Stimulated activated CD8-positive, alpha-beta memory T cell treated with anti-CD3 and anti-CD28 coated beads, Interleukin-15, amount 100 ng/mL, for 24 hours (primary cell): Measurements from ENCODE around the gene CEP170B.
"Not testable (repeated sequence)": the region's sequence is repeated elsewhere in the genome, so short reads cannot be mapped to it uniquely, and the experiment has no call there.

Experiments used
- DNase-seq: peaks from one replicate; pipeline ENCODE4 v3.0.0-alpha.2; 2020; ENCODE audit warnings: low read depth

The CEP170B gene

DNA sequence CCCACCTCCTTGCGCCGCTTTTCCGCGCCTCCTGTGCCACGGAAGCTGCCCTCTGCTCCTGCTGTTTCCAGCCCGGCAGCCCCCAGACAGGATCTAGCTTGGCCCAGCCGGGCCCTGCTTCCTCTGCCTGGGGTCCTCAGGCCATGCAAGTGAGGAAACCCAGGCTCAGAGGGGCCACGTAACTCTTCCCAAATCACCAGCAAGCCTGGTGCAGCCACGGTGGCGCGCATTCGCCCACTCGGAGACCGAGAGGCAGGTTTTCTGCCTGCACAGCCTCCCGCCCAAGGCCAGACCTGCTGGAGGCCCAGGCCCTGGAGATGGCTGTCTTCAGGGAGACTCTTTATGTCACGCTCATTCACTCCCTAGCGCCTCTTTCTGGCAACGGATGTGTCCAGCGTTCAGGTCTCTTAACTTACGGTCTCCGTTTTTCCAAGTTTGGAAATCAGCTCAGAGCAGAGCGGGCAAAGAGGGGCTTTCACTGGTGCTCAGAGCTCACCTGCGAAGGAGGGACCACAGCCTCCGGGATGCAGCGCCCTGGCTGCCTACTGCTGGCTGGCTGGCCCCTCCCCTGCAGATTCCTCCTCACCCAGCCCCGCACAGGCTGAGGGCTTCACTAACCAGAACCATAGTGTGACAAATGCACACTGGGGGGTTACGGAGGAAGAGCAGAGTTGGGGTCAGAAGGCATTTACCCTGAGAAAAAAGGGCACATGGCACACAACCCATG is 20.6 kb upstream of the CEP170B start:
- no peak for DNase-seq

DNA sequence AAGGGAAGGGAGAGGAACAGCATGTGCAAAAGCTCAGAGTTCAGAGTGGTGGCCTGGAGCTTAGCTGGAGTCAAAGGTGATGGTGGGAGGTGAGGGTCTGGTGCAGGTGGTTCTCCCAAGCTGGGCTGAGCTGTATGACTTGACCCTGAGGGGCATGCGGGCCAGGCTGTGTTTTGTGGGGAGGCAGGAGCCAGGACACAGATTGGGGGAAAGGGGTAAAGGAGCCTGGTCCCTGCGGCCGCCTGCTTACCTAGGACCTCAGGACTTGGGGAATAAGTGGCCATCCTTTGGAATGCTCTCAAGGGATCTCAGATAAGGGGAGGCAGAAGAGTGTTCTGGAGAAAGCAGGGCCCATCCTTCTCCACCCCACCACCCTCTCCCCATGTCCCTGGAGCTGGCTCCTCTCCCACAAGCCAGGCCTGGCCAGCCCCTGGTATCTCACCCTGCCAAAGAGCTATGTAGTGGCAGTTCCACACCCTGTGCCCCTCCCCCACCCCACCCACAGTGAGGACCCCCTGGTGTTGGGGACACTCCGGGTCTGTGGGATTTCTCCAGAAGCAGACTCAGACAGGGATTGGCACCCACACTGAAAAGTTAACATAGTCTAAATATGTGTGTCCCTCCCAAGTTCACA is 19.9 kb upstream of the CEP170B start:
- no peak for DNase-seq

DNA sequence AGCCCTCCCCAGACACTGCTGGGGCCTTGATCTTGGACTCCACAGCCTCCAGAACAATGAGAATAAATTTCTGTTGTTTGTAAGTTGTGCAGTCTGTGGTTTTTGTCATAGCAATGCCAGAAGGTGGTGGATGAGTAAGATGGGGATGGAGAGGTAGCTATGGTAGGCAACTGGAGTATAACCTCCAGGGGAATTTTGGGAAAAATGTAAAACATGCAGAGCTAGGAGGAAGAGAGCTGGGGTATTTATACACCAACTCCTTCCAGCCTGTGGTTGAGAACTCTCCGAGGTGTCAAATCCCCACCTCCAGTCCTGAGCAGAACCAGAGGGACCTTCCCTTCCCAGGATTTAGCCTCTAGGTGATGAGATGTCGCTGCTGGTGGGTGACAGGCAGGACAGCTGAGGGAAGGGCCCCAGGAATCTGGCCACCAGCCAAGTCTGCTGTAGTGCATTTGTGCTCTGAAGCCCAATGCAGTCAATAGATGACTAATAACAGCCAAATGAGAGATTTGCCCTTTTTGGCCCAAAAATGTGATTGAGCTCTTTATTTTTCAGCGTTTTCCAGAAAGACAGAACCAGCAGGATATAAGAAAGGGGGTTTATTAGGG is 19.1 kb upstream of the CEP170B start:
- DNase-seq, result no peak

DNA sequence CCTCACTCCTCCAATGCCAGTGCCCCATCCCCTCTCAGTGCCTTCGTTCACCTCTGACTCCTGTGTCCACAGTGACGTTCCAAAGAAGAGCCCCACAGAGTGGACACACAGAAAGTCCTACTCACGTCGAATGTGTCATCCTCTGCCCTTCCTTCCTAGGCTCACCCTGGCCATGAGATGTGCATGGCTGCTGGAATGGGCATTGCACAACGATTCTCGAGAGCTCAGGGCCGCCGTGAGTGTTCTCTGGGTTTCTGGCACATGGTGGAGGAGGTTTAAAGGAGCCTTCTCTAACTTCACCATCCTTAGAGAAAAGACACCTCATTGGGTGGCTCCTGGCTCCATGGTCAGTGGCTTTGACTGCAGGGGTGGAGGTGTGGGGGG is 12.8 kb upstream of the CEP170B start:
- DNase-seq, result no peak

DNA sequence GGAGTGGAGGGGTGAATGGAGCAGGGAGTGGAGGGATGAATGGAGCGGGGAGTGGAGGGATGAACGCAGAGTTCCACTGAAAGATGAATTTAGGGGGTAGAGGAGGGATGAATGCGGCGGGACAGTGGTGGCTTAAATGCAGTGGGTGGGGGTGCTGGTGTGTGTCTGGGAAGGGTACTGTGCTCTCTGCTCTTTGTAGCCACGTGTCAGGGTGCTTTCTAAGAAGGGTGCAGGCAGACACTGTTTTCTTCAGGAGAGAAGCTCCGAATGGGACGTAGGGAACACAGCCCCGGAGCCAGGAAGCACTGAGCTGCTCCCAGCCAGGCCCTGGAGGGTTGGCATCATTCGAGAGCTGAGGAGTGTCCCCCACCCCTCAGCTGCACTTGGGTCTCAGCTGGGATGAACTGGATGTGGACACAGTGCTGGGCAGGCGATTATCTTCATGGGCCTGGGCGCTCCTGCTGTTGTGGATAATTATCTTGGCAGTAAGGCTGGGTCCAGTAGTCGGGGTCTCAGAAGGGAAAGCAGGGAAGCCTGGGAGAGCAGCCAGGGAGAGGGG is 9.5 kb upstream of the CEP170B start:
- no peak for DNase-seq

DNA sequence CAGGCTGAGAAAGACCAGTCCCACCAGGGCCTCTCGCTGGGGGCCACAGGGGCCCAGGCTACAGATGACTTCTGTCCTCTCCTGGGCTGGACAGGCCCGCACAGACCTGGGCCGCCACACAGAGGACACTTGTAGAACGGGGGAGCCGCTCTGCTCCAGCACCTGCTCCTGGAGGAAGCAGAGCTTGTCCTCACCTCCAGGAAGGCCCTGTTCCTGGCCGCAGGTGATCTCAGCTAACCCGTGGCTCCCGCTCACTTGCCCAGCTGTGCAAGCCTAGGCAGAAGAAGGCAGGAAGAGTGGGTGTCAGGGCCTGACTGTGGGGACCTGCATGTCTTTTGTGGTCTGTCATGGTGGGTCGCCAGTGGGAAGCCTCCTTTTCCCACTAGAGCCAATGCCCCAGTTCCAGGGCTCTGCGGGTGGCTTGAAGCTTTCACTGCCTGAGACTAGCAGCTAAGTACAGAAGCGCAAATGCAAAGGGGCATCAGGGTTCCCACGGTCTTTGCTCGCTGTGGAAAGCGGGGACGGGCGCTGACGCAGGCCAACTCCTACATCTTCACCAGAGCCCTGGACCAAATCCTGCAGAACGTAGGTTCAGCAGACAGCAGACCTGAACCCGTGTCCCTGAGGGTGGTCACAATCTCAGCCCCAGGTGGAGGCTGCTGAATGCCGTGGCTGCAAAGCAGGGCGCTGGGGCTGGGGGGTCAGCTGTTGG is 8.8 kb upstream of the CEP170B start:
- DNase-seq, result no peak

DNA sequence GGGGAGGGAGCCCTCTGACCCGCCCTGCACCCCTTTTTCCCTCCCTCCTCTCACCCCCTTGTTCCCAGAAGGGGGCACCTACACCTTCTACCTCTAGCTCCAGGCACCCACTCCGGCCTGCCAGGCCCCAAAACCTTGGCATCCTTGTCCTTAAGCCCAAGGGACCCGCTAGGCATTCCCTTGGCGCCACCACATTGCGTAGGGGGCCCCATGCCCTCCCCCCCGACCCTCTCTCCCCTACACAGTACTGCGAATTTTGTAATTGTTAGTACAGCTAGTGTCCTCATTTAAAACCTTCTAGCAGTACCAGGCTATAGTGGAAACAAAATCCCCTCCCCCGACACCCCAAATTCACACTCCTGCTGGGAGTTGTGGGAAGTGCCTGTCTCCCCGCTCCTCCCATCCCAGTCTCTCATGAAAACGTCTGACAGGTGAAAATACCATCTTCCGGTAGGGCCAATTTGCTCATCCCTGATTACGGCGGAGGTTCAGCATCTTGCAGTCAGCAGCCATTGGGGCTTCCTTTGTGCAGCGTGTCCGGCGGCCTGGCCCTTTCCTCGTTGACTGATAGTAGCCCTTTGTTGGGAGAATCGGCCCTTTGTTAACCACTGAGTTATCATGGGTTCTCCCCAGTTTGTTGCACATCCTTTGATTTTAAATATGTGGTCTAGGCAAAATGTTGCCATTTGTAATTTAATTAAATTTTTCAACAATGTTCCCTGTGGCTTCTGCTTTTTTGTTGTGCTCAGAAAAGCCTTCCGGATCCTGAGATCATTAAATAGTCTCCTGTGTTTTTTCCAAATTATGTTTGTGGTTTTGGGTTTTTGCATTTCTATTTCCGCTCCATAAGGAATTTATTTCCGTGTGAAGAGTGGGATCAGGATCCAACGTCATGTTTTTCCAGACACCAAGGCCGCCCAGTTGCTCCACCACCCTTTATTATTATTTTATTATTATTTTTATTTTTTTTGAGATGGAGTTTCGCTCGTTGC is 7.9 kb upstream of the CEP170B start:
- no peak for DNase-seq

DNA sequence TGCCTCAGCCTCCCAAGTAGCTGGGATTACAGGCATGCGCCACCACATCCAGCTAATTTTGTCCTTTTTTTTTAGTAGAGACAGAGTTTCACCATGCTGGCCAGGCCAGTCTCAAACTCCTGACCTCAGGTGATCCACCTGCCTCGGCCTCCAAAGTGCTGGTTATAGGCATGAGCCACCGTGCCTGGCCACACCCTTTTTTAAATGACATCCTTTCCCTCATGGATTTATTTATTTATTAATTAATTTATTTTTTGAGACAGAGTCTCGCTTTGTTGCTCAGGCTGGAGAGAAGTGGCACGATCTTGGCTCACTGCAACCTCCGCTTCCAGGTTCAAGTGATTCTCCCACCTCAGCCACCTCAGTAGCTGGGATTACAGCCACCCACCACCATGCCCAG is 7.1 kb upstream of the CEP170B start:
- not testable (repeated sequence) for DNase-seq

DNA sequence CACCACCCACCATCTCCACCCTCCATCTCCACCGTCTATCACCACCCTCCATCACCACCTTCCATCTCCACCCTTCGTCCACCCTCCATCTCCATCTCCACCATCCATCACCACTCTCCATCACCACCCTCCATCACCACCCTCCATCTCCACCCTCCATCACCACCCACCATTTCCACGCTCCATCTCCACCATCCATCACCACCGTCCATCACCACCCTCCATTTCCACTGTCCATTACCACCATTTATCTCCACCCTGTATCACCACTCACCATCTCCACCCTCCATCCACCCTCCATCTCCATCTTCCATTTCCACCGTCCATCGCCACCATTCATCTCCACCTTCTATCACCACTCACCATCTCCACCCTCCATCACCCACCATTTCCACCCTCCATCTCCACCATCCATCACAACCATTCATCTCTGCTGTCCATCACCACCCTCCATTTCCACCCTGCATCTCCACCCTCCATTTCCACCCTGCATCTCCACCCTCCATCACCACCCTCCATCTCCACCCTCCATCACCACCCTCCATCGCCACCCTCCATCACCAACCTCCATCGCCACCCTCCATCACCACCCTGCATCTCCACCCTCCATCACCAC is 6.1 kb upstream of the CEP170B start:
- DNase-seq, result no peak

DNA sequence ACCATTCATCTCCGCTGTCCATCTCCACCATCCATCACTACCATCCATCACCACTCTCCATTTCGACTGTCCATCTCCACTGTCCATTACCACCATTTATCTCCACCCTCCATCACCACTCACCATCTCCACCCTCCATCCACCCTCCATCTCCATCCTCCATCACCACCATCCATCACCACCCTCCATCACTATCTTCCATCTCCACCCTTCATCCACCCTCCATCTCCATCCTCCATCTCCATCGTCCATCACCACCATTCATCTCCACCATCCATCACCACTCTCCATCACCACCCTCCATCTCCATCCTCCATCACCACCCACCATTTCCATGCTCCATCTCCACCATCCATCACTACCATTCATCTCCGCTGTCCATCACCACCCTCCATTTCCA is 5.2 kb upstream of the CEP170B start:
- no peak for DNase-seq

DNA sequence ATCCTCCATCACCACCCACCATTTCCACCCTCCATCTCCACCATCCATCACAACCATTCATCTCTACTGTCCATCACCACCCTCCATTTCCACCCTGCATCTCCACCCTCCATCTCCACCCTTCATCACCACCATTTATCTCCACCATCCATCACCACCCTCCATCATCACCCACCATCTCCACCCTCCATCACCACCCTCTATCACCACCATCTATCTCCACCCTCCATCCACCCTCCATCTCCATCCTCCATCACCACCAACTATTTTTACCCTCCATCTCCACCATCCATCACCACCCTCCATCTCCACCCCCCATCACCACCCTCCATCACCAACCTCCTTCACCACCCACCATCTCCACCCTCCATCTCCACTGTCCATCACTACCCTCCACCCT is 4.7 kb upstream of the CEP170B start:
- no peak for DNase-seq

DNA sequence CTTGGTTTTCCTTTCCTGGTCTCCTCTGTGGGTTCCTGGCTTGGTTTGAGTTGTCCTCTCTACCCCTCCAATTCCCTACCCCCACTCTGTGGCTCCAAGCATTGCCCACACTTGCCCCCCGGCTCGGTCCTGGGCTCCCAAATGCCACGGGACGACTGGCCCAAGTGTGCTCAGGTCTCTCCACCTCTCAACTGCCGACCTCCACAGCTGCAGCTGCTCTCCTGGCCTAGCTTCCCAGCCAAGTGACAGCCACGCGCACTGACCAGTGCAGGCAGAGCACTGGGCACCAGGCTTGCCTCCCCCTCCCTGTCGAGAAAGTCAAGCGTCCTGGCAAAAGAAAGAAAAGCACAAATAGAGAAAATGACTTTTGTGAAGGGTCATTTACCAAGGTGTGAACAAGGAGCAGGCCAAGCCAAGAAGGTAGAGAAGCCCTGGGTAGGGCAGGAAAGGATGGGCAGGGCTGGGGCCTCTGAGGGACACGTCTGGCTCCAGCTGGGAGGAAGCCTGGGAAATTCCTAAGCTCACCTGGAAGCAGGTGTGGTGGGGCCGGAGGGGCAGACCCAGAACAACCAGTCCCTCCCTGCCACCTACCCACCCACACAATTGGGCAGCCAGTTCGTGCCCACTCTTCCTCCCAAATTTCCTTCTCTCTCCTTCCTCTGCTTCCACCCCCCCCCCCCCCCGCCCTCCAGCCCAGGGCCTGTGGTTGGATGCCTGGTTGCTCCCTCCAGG is 1.8 kb upstream of the CEP170B start:
- no peak for DNase-seq

DNA sequence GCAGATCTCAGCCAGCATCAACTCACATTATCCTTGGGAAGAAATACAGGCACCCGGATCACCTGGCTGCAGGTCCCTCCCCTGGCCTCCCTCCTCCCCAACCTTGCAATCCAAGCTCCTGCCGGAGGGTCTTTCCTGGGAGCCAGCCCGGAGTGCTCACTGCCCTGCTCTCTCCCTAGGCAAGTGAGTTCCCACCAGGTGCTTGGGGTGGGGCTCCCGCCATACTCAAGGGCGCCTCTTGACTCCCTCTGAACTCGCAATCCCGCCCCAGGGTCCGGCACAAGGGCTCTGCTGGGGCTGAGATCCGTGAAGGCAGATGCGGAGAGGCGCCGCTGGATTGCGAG is 1.2 kb upstream of the CEP170B start:
- no peak for DNase-seq

DNA sequence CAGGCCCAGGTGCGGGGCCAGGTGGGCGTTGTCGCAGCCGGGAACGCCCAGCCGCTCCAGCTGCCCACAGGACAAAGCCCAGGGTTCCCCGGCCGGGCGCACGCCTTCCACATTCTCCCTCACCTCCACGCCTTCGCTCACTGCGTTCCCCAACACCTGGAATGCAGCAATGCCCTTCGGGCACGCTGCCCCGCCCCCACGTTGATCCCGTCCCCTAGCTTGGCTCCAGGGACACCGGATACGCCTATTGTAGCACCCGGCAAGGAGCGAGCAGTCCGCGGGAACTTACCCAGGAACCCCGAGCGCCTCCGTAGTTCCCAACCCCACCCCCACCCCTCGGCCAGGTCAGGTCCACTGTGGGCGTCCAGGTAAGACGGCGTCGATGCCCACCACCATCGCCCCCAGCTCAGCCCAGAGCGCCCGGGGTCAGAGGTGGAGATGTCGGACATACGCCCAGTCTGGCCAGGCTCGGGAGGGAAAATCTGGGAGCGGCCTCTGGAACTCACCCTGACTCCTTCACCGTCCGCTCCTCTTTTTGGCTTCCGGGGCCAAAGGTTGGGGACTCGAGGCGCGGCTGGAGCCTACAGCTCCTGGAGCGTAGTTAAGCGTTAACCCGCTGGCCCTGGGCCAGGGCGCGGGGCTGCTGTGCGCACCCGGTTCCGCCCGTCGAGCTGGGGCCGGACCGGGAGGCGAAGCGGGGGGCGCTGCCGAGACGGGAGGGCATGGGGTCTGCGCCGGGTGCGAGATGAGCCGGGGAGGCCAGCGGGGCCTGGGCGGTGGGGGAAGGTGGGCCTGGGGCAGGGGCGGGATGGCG is 594 bp upstream of the CEP170B start:
- DNase-seq, result no peak

DNA sequence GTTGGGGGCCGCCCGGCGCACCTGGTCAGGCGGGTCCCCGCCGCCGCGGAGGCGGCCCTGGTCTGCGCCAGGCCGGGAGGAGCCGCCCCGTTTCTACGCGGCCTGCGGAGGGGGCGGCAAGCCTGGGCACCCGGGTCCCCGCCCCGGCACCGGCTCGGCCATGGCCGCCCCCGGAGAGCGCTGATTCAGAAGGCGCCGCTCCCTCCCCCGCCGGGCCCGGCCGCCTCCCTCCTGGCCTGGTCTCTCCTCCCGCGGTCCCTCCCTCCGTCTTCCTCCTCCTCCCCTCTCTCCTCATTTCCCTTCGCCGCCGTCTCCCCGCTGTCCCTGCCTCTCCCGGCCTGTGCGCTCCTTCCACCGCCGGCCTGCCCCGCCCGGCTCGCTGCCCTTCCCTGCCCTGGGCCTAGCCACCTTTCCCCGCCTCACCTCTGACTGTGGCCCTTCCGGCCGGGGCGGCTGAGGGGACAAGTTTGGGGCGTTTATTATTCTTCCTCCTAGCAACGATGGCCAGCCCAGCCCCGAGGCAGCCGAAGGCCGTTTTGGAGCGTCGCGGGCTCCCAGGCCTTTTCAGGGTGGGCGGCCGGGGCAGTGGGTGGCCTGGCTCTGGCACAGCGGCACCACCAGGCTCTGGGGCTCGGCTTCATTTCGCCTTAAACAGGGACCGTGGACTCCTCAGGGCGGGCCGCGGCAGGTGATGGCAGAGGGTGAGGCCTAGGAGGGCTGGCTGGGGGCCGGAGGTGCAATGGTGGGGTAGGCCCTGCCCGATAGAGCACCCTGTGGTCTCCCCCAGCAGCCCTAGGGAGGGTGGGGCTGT is 768 bp downstream of the CEP170B start:
- DNase-seq, result no peak

DNA sequence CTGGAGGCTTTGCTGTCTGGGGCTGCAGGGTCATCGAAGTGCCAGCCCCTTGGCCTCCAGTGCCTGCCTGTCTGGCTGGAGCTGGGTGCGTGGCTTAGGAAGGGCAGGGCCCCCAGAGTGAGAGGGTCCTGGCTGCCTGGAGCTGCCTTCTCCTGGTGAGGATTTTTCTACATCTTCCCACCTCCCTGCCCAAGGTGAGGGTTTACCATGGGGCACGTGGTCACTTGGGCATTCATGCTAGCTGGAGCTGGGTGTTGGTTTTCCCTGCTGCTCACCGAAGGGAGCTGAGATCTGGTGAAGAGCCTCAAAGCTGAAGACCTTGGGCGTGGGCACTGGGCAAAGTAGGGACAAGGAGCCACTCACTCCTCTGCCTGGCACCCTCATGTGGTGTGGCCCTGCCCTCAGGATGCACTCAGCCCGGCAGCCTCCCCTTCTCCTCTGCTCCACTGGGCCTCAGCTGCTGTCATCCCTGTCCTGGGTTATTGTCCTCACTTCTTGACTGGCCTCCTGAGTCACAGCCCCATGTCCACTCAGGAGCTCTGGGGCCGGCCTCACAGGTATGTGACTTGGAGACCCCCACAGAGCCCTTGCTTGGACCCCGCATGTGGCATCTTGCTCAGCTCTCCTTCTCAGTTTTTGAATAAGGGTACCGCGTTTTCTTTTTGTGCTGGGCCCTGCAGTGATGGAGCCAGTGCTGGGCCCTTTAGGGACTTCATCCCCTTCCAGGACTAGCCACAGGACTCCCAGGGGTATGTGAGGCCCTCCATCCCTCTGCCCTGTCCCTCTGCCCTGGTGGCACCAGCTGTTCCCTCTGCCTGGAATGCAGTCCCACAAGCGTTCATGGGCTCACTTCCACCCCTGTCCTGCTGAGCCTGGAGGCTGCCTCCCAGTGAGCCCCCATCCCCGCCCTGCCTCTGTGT is 1.6 kb downstream of the CEP170B start:
- DNase-seq, result no peak

DNA sequence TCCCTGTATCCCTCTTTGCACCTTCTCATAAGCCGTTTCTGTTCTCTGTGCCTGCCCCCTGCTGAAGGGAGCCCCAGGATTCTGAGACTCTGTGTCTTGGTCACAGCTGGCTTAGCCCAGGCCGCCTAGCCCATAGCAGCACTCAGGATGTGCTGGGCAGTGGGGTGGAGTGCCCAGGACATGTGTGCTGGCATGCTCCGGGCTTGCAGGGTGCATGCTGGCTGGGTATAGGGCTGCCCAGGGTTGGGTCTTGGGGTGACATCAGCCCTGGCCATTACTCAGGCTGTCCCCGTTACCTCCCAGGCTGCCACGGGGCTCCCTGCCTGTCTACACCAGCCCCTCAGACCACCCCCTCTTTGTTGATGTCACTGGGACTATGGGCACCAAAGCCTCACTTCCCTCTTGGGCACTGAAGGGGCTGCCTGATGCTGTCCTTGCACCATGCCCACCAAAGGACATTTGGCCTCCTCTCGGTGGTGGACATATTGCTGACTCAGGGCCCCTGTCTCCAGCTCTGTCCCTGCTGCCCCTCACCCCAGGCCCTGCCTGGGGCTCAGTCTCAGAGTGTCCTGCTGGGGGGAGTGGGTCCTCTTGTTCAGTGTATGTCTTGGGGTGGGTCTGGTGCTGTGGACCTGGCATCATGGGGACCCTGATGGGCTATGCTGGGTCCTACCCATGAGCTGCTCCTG is 2.4 kb downstream of the CEP170B start:
- DNase-seq, result no peak
